Measurements from ENCODE around the gene NT5DC3.

Gene NT5DC3

GRCh38 chr12:103799857-103800771 is 40.9 kb downstream of the NT5DC3 start:
- H3K36me3 Mint-ChIP-seq (ENCODE audit: low read depth): peaks cover 29% of the 10 kb centered on the region
- no peaks in the 10 kb centered on the region for H3K27me3 Mint-ChIP-seq

GRCh38 chr12:103799504-103799856 is 41.6 kb downstream of the NT5DC3 start:
- ATAC-seq: no peak
- no peaks in the 10 kb centered on the region for H3K27me3 Mint-ChIP-seq

More at GRCh38 chr12:103799857-103800771, 40.9 kb downstream of the NT5DC3 start:
- H3K4me3 Mint-ChIP-seq: no peak overlapping the region
- DNase-seq (no peak), ATAC-seq (no peak)
- H3K4me1 Mint-ChIP-seq: peaks cover 3% of the 10 kb centered on the region
- no peaks in the 10 kb centered on the region for H3K9me3 Mint-ChIP-seq
- H3K27ac Mint-ChIP-seq: no peak overlapping the region

GRCh38 chr12:103798586-103798985 is 42.4 kb downstream of the NT5DC3 start:
- ATAC-seq: no peak
- DNase-seq: no peak
- no peaks in the 10 kb centered on the region for H3K27me3 Mint-ChIP-seq
- H3K4me1 Mint-ChIP-seq: peaks cover 3% of the 10 kb centered on the region
- peaks cover 28% of the 10 kb centered on the region for H3K36me3 Mint-ChIP-seq (ENCODE audit: low read depth)
- no peaks in the 10 kb centered on the region for H3K9me3 Mint-ChIP-seq
- no peak overlapping the region for H3K4me3 Mint-ChIP-seq
- no peak overlapping the region for H3K27ac Mint-ChIP-seq

More at GRCh38 chr12:103799504-103799856, 41.6 kb downstream of the NT5DC3 start:
- Mint-ChIP-seq H3K9me3 (no peaks in the 10 kb centered on the region), H3K4me3 (no peak overlapping the region), H3K36me3 (ENCODE audit: low read depth) (peaks cover 27% of the 10 kb centered on the region), H3K27ac (no peak overlapping the region), H3K4me1 (peaks cover 3% of the 10 kb centered on the region)
- DNase-seq: no peak

- Mint-ChIP-seq H3K9me3 (no peaks in the 10 kb centered on the region), H3K4me1 (no peaks in the 10 kb centered on the region), H3K27ac (no peak overlapping the region), H3K27me3 (no peaks in the 10 kb centered on the region), H3K4me3 (no peak overlapping the region), H3K36me3 (ENCODE audit: low read depth) (peaks cover 34% of the 10 kb centered on the region)
- DNase-seq (no peak), ATAC-seq (no peak)
These were observed 46.5 kb downstream of the NT5DC3 start for GRCh38 chr12:103794309-103795213.

- Mint-ChIP-seq H3K4me1 (no peaks in the 10 kb centered on the region), H3K27me3 (no peaks in the 10 kb centered on the region), H3K4me3 (no peak overlapping the region), H3K27ac (no peak overlapping the region), H3K36me3 (ENCODE audit: low read depth) (peaks cover 34% of the 10 kb centered on the region), H3K9me3 (no peaks in the 10 kb centered on the region)
- DNase-seq: no peak
- ATAC-seq: no peak
These were observed 47.5 kb downstream of the NT5DC3 start for GRCh38 chr12:103793512-103794045.

GRCh38 chr12:103793046-103793445 is 48.0 kb downstream of the NT5DC3 start:
- no peak for ATAC-seq
- Mint-ChIP-seq H3K4me1 (no peaks in the 10 kb centered on the region), H3K4me3 (no peak overlapping the region), H3K27me3 (no peaks in the 10 kb centered on the region), H3K27ac (no peak overlapping the region), H3K9me3 (no peaks in the 10 kb centered on the region), H3K36me3 (ENCODE audit: low read depth) (peaks cover 28% of the 10 kb centered on the region)
- no peak for DNase-seq

GRCh38 chr12:103791350-103791920 is 49.6 kb downstream of the NT5DC3 start:
- DNase-seq: no peak

GRCh38 chr12:103786201-103786600 is 54.8 kb downstream of the NT5DC3 start:
- no peaks in the 10 kb centered on the region for H3K27me3 Mint-ChIP-seq
- no peak for DNase-seq
- no peaks in the 10 kb centered on the region for H3K4me1 Mint-ChIP-seq
- ATAC-seq: no peak
- H3K36me3 Mint-ChIP-seq (ENCODE audit: low read depth): peaks cover 23% of the 10 kb centered on the region
- no peak overlapping the region for H3K4me3 Mint-ChIP-seq
- no peak overlapping the region for H3K27ac Mint-ChIP-seq
- no peaks in the 10 kb centered on the region for H3K9me3 Mint-ChIP-seq

More at GRCh38 chr12:103791350-103791920, 49.6 kb downstream of the NT5DC3 start:
- H3K27me3 Mint-ChIP-seq: no peaks in the 10 kb centered on the region
- no peak for ATAC-seq
- no peak overlapping the region for H3K27ac Mint-ChIP-seq
- H3K36me3 Mint-ChIP-seq (ENCODE audit: low read depth): peaks cover 17% of the 10 kb centered on the region
- no peaks in the 10 kb centered on the region for H3K4me1 Mint-ChIP-seq
- H3K4me3 Mint-ChIP-seq: no peak overlapping the region
- no peaks in the 10 kb centered on the region for H3K9me3 Mint-ChIP-seq

GRCh38 chr12:103785243-103786031 is 55.6 kb downstream of the NT5DC3 start:
- no peak for ATAC-seq
- Mint-ChIP-seq H3K36me3 (ENCODE audit: low read depth) (peaks cover 23% of the 10 kb centered on the region), H3K4me1 (no peaks in the 10 kb centered on the region), H3K27me3 (no peaks in the 10 kb centered on the region), H3K4me3 (no peak overlapping the region), H3K27ac (no peak overlapping the region), H3K9me3 (no peaks in the 10 kb centered on the region)
- no peak for DNase-seq

- no peak overlapping the region for H3K27ac Mint-ChIP-seq
These were observed 57.0 kb downstream of the NT5DC3 start for GRCh38 chr12:103783744-103784664.

GRCh38 chr12:103782399-103782798 is 58.6 kb downstream of the NT5DC3 start:
- Mint-ChIP-seq H3K4me3 (no peak overlapping the region), H3K27me3 (no peaks in the 10 kb centered on the region), H3K36me3 (ENCODE audit: low read depth) (peaks cover 45% of the 10 kb centered on the region), H3K4me1 (no peaks in the 10 kb centered on the region), H3K9me3 (no peaks in the 10 kb centered on the region), H3K27ac (no peak overlapping the region)
- no peak for DNase-seq
- no peak for ATAC-seq

More at GRCh38 chr12:103783744-103784664, 57.0 kb downstream of the NT5DC3 start:
- no peaks in the 10 kb centered on the region for H3K27me3 Mint-ChIP-seq
- DNase-seq: no peak
- H3K36me3 Mint-ChIP-seq (ENCODE audit: low read depth): peaks cover 36% of the 10 kb centered on the region
- ATAC-seq: no peak
- no peaks in the 10 kb centered on the region for H3K9me3 Mint-ChIP-seq
- no peak overlapping the region for H3K4me3 Mint-ChIP-seq
- H3K4me1 Mint-ChIP-seq: no peaks in the 10 kb centered on the region

GRCh38 chr12:103780992-103781391 is 60.0 kb downstream of the NT5DC3 start:
- DNase-seq (no peak), ATAC-seq (no peak)
- Mint-ChIP-seq H3K27ac (no peak overlapping the region), H3K4me3 (no peak overlapping the region), H3K9me3 (no peaks in the 10 kb centered on the region), H3K27me3 (no peaks in the 10 kb centered on the region), H3K36me3 (ENCODE audit: low read depth) (peaks cover 52% of the 10 kb centered on the region), H3K4me1 (no peaks in the 10 kb centered on the region)

- H3K27ac Mint-ChIP-seq: no peak overlapping the region
- ATAC-seq (no peak), DNase-seq (no peak)
- H3K27me3 Mint-ChIP-seq: no peaks in the 10 kb centered on the region
- H3K4me1 Mint-ChIP-seq: no peaks in the 10 kb centered on the region
- H3K4me3 Mint-ChIP-seq: no peak overlapping the region
- H3K36me3 Mint-ChIP-seq (ENCODE audit: low read depth): peaks cover 56% of the 10 kb centered on the region
- H3K9me3 Mint-ChIP-seq: no peaks in the 10 kb centered on the region
These were observed 61.0 kb downstream of the NT5DC3 start for GRCh38 chr12:103780093-103780440.
